A549 (cell line): ENCODE measurements around the gene CGB2. TPM values are rescaled to one million over a fixed set of nuclear protein-coding genes. Genes with fewer than 3 reads are reported as not detected.

Source experiments
- ATAC-seq, 2 experiments: fragments of 200-7000 bp in 1 of 2; fragments of >200 bp in 1 of 2; cut with Nextera tagmentation in 1 of 2; cut with Tn5 transposase in 1 of 2; 3 replicates each; pipeline versions ENCODE4 v1.8.0 to v1.9.1; 2018 to 2020; ENCODE audit warnings: mild to moderate bottlenecking in 1 of 2, moderate library complexity in 1 of 2
- CTCF ChIA-PET: fragments of 300-600 bp; sonication (Branson Sonifier 250); formaldehyde crosslinking; extraction: SDS; loops from one replicate; lab custom pipeline; 2021; ENCODE audit warnings: antibody characterized with exemption, inconsistent platforms; lab: Yijun Ruan, JAX
- POLR2A ChIA-PET: fragments of 350-600 bp; formaldehyde crosslinking; extraction: SDS; loops from one replicate; lab custom pipeline; 2021; ENCODE audit warnings: antibody characterized with exemption, inconsistent platforms; lab: Yijun Ruan, JAX
- DNase-seq, 2 experiments: peaks; one replicate each; pipeline versions ENCODE4 v3.0.0 to v3.0.0-alpha.2; 2011 to 2016; ENCODE audit warnings: low read depth in 1 of 2, low spot score in 1 of 2
- FAIRE-seq: peaks from 2 replicates; lab custom pipeline; 2011; peaks lifted over from hg19 to GRCh38; lab: Jason Lieb, UNC
- H3K27ac ChIP-seq, 2 experiments: fragments of >200 bp; sonication (Bioruptor Twin); formaldehyde crosslinking; 3 replicates each; pipeline ENCODE4 v1.5.1; 2016 to 2017
- H3K4me1 ChIP-seq: fragments of >200 bp; sonication (Bioruptor Twin); formaldehyde crosslinking; 3 replicates; pipeline ENCODE4 v1.6.1; 2016
- H3K4me2 ChIP-seq: fragments of >200 bp; sonication (Bioruptor Twin); formaldehyde crosslinking; 3 replicates; pipeline ENCODE4 v1.6.1; 2016
- H3K4me3 ChIP-seq: fragments of >200 bp; sonication (Bioruptor Twin); formaldehyde crosslinking; 3 replicates; pipeline ENCODE4 v1.5.1; 2016
- H3K9me3 ChIP-seq: fragments of >200 bp; sonication (Bioruptor Twin); formaldehyde crosslinking; 3 replicates; pipeline ENCODE4 v1.6.1; 2016
- BHLHE40 ChIP-seq: IDR thresholded peaks from 2 replicates; pipeline ENCODE4 v1.6.1; 2012; ENCODE audit warnings: low read depth, low read length, inconsistent platforms
- CEBPB ChIP-seq, 2 experiments: fragments of >200 bp in 1 of 2; sonication (Bioruptor Twin) in 1 of 2; formaldehyde crosslinking in 1 of 2; IDR thresholded peaks; 2 replicates each; pipeline ENCODE4 v1.6.1; 2012 to 2016
- CHD2 ChIP-seq: fragments of 150-350 bp; IDR thresholded peaks from 2 replicates; pipeline ENCODE4 v1.6.1; 2014; ENCODE audit warnings: low read length; ENCODE audit not compliant: partially characterized antibody
- CHD4 ChIP-seq: fragments of 200-600 bp; sonication (generic); IDR thresholded peaks from 2 replicates; pipeline ENCODE4 v1.6.1; 2016; ENCODE audit warnings: antibody characterized with exemption, mild to moderate bottlenecking, borderline replicate concordance
- FOSB ChIP-seq: fragments of 250-450 bp; sonication (Bioruptor Pico); IDR thresholded peaks from 2 replicates; pipeline ENCODE4 v1.5.0; 2020; ENCODE audit warnings: mild to moderate bottlenecking, moderate library complexity
- FOXS1 ChIP-seq: fragments of 250-450 bp; sonication (Bioruptor Pico); IDR thresholded peaks from 2 replicates; pipeline ENCODE4 v1.5.0; 2020; ENCODE audit warnings: mild to moderate bottlenecking, moderate library complexity
- HEYL ChIP-seq: fragments of 250-450 bp; sonication (Bioruptor Pico); IDR thresholded peaks from 2 replicates; pipeline ENCODE4 v1.8.0; 2021; ENCODE audit warnings: mild to moderate bottlenecking, moderate library complexity
- HOXB5 ChIP-seq: fragments of 250-450 bp; sonication (Bioruptor Pico); IDR thresholded peaks from 2 replicates; pipeline ENCODE4 v1.5.0; 2020; ENCODE audit warnings: mild to moderate bottlenecking, moderate library complexity
- JUN ChIP-seq, 2 experiments: fragments of >200 bp; sonication (Bioruptor Twin); formaldehyde crosslinking; IDR thresholded peaks; 2 replicates in 1 of 2; 3 replicates in 1 of 2; pipeline ENCODE4 v1.6.1; 2016 to 2017
- KDM1A ChIP-seq: fragments of 200-600 bp; sonication (generic); IDR thresholded peaks from 2 replicates; pipeline ENCODE4 v1.6.1; 2016; ENCODE audit warnings: low read depth, mild to moderate bottlenecking
- KDM5A ChIP-seq: fragments of 200-600 bp; sonication (generic); IDR thresholded peaks from 2 replicates; pipeline ENCODE4 v1.6.1; 2016; ENCODE audit warnings: antibody characterized with exemption, mild to moderate bottlenecking
- NR3C1 ChIP-seq: fragments of >200 bp; sonication (Bioruptor Twin); formaldehyde crosslinking; IDR thresholded peaks from 3 replicates; pipeline ENCODE4 v1.6.1; 2017
- PHF8 ChIP-seq: fragments of 200-600 bp; sonication (generic); IDR thresholded peaks from 2 replicates; pipeline ENCODE4 v1.6.1; 2016; ENCODE audit warnings: low read depth, mild to moderate bottlenecking, antibody characterized with exemption, moderate library complexity, borderline replicate concordance
- RAD21 ChIP-seq, 2 experiments: fragments of >200 bp in 1 of 2; sonication (Bioruptor Twin) in 1 of 2; formaldehyde crosslinking in 1 of 2; IDR thresholded peaks in 1 of 2; conservative IDR thresholded peaks in 1 of 2; 2 replicates in 1 of 2; 3 replicates in 1 of 2; pipeline ENCODE4 v1.6.1; 2012 to 2018; ENCODE audit warnings: inconsistent platforms in 1 of 2
- RFX5 ChIP-seq: fragments of 450-650 bp; IDR thresholded peaks from 2 replicates; pipeline ENCODE4 v1.7.1; 2014; ENCODE audit warnings: antibody characterized with exemption, mild to moderate bottlenecking, moderate library complexity
- RNF2 ChIP-seq: fragments of 200-600 bp; sonication (generic); IDR thresholded peaks from 2 replicates; pipeline ENCODE4 v1.6.1; 2016; ENCODE audit warnings: low read depth, mild to moderate bottlenecking, antibody characterized with exemption, moderate library complexity, borderline replicate concordance
- SMC3 ChIP-seq: fragments of >200 bp; sonication (Bioruptor Twin); formaldehyde crosslinking; IDR thresholded peaks from 3 replicates; pipeline ENCODE4 v1.6.1; 2018; ENCODE audit warnings: inconsistent platforms
- WGBS: methylation state at CpG from one replicate; pipeline ENCODE4 v1.1.6; 2017; ENCODE audit errors: missing lambda C conversion rate; 5-methylcytosine and 5-hydroxymethylcytosine counted together
- polyA plus RNA-seq, 4 experiments: library from polyadenylated mRNA; depleted of rRNA in 3 of 4; stranded (reverse); fragments of >200 nt; fragmentation: RNase III in 1 of 4; extraction: RNeasy Plus Mini Kit Qiagen cat#74134 plus additional on column Dnase treatment in 1 of 4; gene quantifications; 2 replicates in 3 of 4; 3 replicates in 1 of 4; pipeline ENCODE4 v1.2.3, GENCODE V29; 2011 to 2017
- TF ChIP-seq, protein P1 (sequence below): fragments of 150-350 bp; IDR thresholded peaks from 2 replicates; pipeline ENCODE4 v1.6.1; 2014; ENCODE audit warnings: low read depth, mild to moderate bottlenecking, low read length
- TF ChIP-seq, protein P2 (sequence below): fragments of >200 bp; sonication (Bioruptor Twin); formaldehyde crosslinking; IDR thresholded peaks from 3 replicates; pipeline ENCODE4 v1.5.1; 2016

Gene CGB2
- polyA plus RNA-seq, 2 of the 4 experiments (the other 2 are of a cell fraction): not detected

DNA sequence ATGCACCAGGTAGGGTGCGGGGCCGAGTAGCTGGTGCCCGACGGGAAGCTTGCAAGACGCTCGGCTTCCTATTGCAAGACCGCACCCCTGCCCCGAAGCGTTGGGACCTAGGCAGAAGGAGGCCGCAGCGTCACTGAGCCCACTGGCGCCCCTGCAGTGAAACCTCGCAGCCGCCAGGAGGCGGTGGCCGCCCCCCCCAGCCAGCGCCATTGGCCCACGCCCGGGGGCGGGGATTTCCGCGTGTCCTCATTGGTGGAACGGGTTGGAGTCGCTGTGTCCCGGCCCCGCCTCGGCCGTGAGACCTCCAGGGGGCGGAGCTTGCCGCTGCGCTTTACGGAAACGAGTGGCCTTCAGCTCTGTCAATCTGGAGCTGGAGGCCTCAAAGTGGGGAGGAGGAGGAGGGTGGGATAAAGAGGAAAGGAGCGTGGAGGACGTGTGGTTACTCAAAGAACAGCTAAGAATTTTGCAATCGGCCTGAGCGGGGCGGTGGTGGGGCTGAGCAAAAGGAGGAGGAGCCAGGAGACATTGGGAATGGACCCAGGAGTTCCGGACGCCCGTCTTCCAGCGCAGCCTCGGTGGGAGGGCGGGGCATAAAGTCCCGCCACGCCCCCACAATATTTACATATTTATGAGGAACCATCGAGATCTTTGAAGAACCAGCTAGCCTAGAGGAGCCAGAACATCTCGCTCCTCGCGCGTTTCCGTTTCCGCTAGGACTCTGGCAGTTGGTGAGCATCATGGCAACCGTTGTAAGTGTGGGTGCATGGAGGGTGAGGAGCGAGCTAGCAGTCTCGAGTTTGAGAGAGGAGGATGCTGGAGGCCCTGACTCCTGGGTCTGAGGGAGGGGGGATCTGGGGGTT is 38.3 kb upstream of the CGB2 start, which contains the start of the genes GYS1 and RUVBL2 (continued):
- no peak for TF ChIP-seq CHD4
- no peak for TF ChIP-seq FOXS1 (CRISPR knock-in tag)
- TF ChIP-seq KDM1A: no peak
- TF ChIP-seq RAD21 (conservative IDR thresholded peaks at IDR 0.05 in 1 of 2, IDR thresholded peaks at IDR 0.05 in 1 of 2): peak in 1 of 2 experiments; percentile 39; a peak in 2 of 5 replicates
- TF ChIP-seq, protein P1, sequence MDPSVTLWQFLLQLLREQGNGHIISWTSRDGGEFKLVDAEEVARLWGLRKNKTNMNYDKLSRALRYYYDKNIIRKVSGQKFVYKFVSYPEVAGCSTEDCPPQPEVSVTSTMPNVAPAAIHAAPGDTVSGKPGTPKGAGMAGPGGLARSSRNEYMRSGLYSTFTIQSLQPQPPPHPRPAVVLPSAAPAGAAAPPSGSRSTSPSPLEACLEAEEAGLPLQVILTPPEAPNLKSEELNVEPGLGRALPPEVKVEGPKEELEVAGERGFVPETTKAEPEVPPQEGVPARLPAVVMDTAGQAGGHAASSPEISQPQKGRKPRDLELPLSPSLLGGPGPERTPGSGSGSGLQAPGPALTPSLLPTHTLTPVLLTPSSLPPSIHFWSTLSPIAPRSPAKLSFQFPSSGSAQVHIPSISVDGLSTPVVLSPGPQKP: no peak

DNA sequence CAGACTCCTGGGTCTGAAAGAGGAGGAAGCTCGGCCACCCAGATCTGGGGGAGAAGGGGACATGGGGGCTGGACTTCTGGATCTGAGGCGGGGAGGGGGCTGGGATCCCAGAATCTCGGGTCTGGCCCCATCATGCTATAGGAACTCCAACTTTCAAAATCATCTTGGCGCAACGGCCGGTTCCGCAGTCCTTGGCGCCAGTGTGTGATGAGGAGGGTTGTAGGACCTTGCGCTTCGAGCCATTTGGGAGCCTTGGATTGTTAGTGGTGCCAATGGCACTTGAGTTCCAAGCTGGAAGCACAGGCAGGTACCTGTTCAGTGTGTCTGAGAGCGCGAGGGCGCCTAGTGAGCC is 37.7 kb upstream of the CGB2 start:
- ATAC-seq (no peak), FAIRE-seq (no peak), DNase-seq (no peak)
- POLR2A ChIA-PET: interaction anchor here (0.6 to 1.9 kb wide), 23 partner anchors 10 to 269 kb away, joined by 3 to 16 read pairs (median 6); partner anchors contain the start of genes FTL, NUCB1 and PPP1R15A
- CTCF ChIA-PET: interaction anchor here (0.6 to 14.7 kb wide), 35 partner anchors 16 to 722 kb away, joined by 3 to 408 read pairs (median 4); partner anchors contain the start of genes CA11, CGB2, CGB7 and LHB
- Histone ChIP-seq H3K9me3 (no peaks in the 10 kb centered on the region), H3K4me2 (peak overlapping the region; percentile 87), H3K4me3 (peak overlapping the region; percentile 73), H3K27ac (peak overlapping the region; percentile 76 to 87), H3K4me1 (peaks cover 20% of the 10 kb centered on the region)
- TF ChIP-seq HEYL (no peak), JUN (IDR thresholded peaks at IDR 0.05) (peak in 1 of 2 experiments; percentile 9; a peak in 1 of 5 replicates), KDM5A (peak; percentile 81), HOXB5 (CRISPR knock-in tag) (no peak), PHF8 (peak; percentile 32; the same call in 1 of the 2 replicates), CHD2 (no peak)
- 3% methylated on average over 13 of the region's 13 CpGs for WGBS

DNA sequence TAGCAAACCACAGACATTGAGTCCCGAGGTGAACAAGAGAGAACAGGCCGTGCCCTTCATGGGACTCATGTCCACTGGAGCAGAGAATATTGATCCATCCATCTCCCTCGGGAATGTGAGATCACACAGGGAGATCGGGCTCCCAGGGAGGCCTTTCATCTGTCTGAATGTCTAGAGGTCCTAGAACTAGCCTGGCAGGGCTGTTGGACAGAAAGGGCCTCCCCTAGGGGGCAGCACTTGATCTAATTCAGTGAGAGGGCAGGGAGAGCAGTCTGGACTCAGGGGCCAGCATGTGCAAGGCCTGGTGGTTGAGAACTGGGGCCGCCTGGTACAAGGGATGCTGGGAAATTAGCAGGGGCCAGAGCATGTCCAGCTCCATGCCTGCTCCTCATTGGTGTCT is 33.7 kb upstream of the CGB2 start:
- no peaks in the 10 kb centered on the region for H3K9me3 ChIP-seq
- peak; percentile 40 to 43; a peak in 5 of 6 replicates for ATAC-seq
- TF ChIP-seq RFX5 (no peak), NR3C1 (no peak), PHF8 (no peak), SMC3 (peak; percentile 46), RNF2 (no peak), BHLHE40 (no peak), FOSB (CRISPR knock-in tag) (no peak), RAD21 (conservative IDR thresholded peaks at IDR 0.05 in 1 of 2, IDR thresholded peaks at IDR 0.05 in 1 of 2) (peak; percentile 58 to 60; a peak in 4 of 5 replicates), CEBPB (IDR thresholded peaks at IDR 0.05) (no peak)
- TF ChIP-seq, protein P2, sequence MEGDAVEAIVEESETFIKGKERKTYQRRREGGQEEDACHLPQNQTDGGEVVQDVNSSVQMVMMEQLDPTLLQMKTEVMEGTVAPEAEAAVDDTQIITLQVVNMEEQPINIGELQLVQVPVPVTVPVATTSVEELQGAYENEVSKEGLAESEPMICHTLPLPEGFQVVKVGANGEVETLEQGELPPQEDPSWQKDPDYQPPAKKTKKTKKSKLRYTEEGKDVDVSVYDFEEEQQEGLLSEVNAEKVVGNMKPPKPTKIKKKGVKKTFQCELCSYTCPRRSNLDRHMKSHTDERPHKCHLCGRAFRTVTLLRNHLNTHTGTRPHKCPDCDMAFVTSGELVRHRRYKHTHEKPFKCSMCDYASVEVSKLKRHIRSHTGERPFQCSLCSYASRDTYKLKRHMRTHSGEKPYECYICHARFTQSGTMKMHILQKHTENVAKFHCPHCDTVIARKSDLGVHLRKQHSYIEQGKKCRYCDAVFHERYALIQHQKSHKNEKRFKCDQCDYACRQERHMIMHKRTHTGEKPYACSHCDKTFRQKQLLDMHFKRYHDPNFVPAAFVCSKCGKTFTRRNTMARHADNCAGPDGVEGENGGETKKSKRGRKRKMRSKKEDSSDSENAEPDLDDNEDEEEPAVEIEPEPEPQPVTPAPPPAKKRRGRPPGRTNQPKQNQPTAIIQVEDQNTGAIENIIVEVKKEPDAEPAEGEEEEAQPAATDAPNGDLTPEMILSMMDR: peak; percentile 68
- H3K4me2 ChIP-seq: no peak overlapping the region
- peaks cover 10% of the 10 kb centered on the region; the same call in 2 of the 3 replicates for H3K4me1 ChIP-seq
- ChIA-PET CTCF (interaction anchor here (0.6 to 14.7 kb wide), 35 partner anchors 9 to 341 kb away, joined by 3 to 408 read pairs (median 4); partner anchors contain the start of genes KCNA7, LHB and NTF4), POLR2A (interaction anchor here (1.0 kb wide), 1 partner anchor 11 kb away, joined by 3 read pairs; no protein-coding TSS in a partner anchor)
- no peak overlapping the region for H3K27ac ChIP-seq
- DNase-seq: peak; percentile 81 to 85
- FAIRE-seq: no peak
- H3K4me3 ChIP-seq: no peak overlapping the region
- 59% methylated on average over 5 of the region's 5 CpGs for WGBS
